Measurements from ENCODE around the gene SESN3.
"Not testable (repeated sequence)": the region's sequence is repeated elsewhere in the genome, so short reads cannot be mapped to it uniquely, and the experiment has no call there.

The SESN3 gene

GRCh38 chr11:95227060-95227459 is 3.9 kb downstream of the SESN3 start:
- DNase-seq (ENCODE audit: low read depth, low spot score) = not testable (repeated sequence)

DNA sequence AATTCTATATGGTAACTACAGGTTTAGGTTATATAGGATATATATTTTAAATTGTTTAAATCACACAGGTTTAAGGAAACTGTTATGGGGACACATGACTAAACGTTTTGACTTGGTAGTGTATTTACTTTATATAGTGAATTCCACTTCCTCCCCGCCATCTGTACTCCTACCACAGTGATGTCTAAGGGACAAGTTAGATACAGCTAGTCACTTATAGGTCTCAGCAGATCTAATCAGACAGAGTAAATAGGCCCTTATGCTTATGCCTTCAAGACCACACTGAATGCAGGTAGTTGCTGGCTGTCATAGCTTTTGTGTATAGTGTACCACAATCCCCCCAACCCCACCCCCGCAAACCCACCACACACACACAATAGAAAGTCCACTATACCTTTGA is 8.2 kb downstream of the SESN3 start:
- no peak for DNase-seq (ENCODE audit: low read depth, low spot score)

DNA sequence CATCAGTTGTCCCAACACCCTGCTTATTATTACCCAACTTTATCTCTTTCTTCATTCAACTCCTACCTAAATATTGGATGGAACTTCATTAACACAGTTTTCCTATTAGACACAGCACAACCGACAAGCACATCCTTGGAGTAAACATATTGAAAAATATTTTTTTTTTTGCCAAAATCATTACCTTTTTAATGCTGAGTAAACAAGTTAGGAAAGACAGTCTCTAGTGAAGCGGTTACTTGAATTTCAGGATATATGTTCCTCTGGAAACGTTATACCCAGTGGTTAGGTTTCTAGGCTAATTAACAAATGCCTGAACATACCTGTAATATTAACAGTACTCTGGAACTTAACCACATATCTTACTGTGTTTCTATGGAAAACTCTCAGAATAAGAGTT is 11.4 kb downstream of the SESN3 start:
- DNase-seq (ENCODE audit: low read depth, low spot score) = no peak

DNA sequence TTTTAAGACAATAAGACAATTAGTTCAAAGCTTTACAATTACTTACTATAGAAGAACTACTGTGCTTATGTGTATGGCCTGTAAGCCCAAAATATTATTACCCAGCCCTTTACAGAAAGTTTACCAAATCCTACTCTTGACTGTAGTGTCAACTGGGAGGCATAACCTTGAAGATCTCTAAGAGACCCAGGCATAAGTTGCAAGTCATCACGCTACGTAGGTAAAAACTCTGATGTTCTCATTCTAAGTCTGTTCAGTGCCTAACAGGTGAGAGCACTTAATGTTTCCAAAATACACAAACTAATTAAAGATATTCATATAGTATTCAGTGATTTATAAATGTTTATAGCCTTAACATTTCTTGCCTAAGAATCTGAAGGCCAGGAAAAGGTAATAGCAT is 12.9 kb downstream of the SESN3 start:
- DNase-seq (ENCODE audit: low read depth, low spot score) = no peak

GRCh38 chr11:95212609-95213008 is 18.4 kb downstream of the SESN3 start:
- no peak for DNase-seq (ENCODE audit: low read depth, low spot score)

DNA sequence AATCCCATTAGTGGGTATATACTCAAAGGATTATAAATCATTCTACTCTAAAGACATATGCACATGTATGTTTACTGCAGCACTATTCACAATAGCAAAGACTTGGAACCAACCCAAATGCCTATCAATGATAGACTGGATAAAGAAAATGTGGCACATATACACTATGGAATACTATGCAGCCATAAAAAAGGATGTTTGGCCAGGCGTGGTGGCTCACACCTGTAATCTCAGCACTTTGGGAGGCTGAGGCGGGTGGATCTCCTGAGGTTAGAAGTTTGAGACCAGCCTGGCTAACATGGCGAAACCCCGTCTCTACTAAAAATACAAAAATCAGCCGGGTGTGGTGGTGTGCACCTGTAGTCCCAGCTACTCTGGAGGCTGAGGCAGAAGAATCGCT is 21.5 kb downstream of the SESN3 start:
- not testable (repeated sequence) for DNase-seq (ENCODE audit: low read depth, low spot score)

GRCh38 chr11:95200781-95201457 is 30.1 kb downstream of the SESN3 start:
- no peak for DNase-seq (ENCODE audit: low read depth, low spot score)

- DNase-seq (ENCODE audit: low read depth, low spot score) = no peak
Measured at GRCh38 chr11:95195831-95196230, 35.2 kb downstream of the SESN3 start.

DNA sequence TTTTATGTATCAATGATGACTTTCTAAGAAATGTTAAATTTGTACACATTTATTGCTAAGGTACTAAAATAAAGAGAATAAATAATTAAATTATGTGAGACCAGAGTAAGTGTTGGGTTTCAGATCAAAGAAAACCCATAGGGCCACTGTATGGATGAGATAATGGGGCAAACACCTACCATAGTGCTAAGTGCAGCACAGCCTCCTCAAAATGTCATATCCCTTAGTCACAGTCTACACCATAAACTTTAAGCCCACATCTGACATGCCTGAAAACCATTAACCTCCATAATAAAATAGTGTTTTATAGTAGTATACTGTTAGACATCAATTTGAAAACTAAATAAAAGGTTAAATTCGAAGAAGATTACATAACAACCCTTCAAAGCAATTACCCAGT is 37.5 kb downstream of the SESN3 start:
- DNase-seq (ENCODE audit: low read depth, low spot score) = no peak

DNA sequence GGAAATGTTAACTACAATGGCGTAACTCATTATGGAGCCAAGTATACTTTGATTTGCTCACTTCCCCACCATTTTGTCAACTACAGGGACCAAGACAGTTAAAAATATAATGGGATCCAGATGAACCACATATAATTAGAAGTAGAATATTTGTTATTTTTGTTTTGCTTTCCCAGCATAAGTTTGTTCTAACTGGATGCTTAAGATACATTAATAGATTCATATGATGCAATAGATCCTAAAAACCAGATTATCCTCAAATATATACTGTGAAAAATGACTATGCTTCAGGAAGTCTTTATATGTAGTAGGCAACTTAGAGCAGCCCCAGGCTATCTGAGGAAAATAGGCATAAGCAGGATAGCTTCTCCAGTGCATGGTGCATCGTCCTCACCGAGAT is 38.3 kb downstream of the SESN3 start:
- no peak for DNase-seq (ENCODE audit: low read depth, low spot score)

DNA sequence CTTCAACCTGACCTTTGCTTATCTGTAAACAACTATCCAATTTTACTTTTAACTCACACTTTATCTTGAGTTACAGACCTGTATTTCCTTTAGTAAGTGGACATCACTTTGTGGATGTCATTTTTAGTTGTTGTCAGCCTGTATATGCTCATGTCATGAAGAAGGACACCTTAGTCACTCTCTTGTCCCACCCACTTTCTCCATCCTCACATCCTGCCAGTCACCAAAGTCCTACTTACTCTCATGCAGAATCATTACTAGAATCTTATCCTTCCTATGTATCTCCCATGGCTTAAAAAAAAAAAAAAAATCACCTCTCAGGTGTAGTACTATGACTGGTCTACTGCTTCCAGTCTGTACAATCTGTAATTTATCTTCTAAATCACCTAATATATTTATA is 43.3 kb downstream of the SESN3 start:
- DNase-seq (ENCODE audit: low read depth, low spot score) = no peak

DNA sequence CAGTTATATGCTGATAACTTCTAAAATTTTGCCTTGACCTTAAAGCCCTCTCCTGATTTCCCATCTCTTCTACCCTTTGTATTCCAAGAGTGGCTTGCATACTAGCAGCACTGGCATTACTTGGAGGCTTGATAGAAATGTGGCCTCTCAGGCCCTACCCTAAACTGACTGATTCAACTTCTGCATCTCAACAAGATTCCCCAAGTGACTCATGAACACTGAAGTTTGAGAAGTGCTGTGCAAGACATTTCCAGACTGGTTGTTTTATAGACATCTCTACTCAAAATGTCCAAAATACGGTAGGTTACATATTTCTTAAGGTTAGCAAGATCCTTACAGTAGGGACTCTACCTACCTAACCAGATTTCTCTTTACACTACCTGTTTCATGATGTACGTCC is 48.6 kb downstream of the SESN3 start:
- DNase-seq (ENCODE audit: low read depth, low spot score) = no peak

- no peak for DNase-seq (ENCODE audit: low read depth, low spot score)
Measured at GRCh38 chr11:95175818-95176380, 55.1 kb downstream of the SESN3 start.

DNA sequence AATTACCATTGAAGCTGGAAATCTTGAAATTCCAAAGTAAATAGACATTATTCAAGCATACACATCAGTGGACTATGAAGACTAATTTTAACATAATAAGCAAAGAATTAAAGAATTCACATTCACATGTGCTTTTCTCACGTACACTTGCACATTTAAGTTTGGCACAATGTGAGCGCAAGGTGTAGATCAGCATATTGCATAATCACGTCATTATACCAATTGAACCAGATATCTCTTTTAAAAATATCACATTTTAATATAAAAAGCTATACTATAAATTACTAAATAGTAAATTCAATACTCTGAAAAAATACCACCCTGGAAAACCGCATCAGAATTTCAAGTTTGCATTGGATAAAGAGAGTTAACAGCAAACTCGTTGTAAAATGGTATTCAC is 60.7 kb downstream of the SESN3 start:
- DNase-seq (ENCODE audit: low read depth, low spot score) = no peak

GRCh38 chr11:95166781-95167180 is 64.2 kb downstream of the SESN3 start:
- DNase-seq (ENCODE audit: low read depth, low spot score) = no peak

DNA sequence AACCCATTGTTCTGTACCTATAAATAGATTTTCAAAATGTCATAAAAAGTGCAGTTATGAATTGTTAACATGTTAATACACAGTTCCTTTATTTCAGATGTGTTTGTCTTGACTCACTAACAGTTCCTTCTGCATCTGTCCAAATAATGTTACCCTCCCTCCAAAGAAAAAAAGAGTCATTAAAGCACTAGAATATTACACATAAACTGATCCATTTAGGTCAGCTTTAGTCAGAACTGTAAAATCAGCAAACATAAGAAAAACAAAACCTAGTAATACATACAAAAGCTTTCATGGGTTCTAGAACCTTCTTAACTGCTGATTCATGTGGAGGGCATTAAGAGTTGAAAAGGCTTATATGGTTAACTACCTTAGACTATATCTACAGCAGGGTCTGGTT is 65.4 kb downstream of the SESN3 start:
- no peak for DNase-seq (ENCODE audit: low read depth, low spot score)

DNA sequence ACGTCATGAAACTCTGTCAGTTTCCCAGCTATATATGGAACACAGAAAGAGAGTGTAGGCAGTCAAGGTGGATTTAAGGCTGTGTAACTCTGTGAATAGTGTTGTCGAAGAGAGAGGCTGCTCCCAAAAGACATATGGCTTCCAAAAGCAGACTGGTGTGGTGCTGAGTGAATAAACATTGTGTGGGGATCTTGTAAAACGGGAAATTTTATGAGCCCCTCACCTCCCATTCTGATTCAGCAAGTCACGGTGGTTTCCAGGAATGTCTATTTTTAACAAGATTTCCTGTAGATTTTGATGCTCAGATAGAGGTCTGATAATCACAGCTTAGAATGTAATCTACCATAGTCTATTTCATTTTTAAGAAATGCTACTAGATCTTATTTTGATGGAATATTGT is 67.9 kb downstream of the SESN3 start:
- DNase-seq (ENCODE audit: low read depth, low spot score) = no peak

DNA sequence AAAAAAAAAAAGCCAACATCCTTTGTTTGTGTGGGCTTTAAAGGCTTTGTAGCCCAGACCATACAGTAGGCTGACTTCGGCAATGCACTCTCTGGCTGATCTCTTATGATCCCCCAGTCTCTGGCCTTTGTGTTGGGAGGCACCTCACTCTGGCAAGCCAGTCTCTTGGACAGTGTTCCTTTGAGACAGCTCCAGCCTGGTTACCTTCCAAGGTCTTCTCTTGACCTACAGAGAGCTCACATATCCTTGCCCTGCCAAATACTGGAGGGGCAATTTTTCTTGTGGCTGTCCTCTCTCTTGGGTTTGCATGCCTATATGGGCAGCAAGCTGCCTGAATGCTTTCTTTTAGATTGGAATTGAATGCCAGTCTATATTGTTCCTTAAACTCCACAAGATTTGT is 69.8 kb downstream of the SESN3 start:
- DNase-seq (ENCODE audit: low read depth, low spot score) = no peak

- no peak for DNase-seq (ENCODE audit: low read depth, low spot score)
Measured at GRCh38 chr11:95157824-95158223, 73.2 kb downstream of the SESN3 start.

- DNase-seq (ENCODE audit: low read depth, low spot score) = no peak
Measured at GRCh38 chr11:95156916-95157541, 74.0 kb downstream of the SESN3 start.

GRCh38 chr11:95156133-95156721 is 74.8 kb downstream of the SESN3 start:
- no peak for DNase-seq (ENCODE audit: low read depth, low spot score)

DNA sequence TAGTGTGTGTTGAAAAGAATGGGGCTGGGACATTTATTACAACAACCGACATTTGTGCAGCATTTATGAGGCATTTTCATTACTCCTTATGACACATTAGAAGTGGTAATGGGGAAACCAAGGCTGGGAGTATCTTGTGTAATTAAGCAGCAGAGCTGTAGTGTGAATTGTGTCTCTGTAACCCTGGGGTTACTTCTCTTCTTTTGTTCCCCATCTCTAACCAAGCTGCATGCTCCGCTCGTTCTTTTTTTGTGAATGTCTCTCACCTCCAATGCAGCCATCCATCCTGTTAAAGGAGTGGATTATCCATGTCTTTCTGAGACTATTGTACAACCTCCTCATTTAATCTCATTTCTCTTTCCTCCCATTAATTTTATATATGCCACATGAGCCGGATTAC is 75.6 kb downstream of the SESN3 start:
- DNase-seq (ENCODE audit: low read depth, low spot score) = no peak

GRCh38 chr11:95154514-95154913 is 76.5 kb downstream of the SESN3 start:
- no peak for DNase-seq (ENCODE audit: low read depth, low spot score)
